Liver (tissue), 3 donors: ENCODE measurements around the gene SLC2A1.

Experiments
- NR2F2 ChIP-seq: IDR thresholded peaks from 2 replicates; pipeline ENCODE4 v1.6.1; 2016; ENCODE audit warnings: antibody characterized with exemption
- TF ChIP-seq, protein P1 (sequence below): fragments of 150-350 bp; IDR thresholded peaks from 2 replicates; pipeline ENCODE4 v1.5.1; 2017; ENCODE audit warnings: improper control_type of control experiment, low read depth, low read length; ENCODE audit not compliant: missing input control
- donor health status: healthy.
- donor health status: healthy.

DNA sequence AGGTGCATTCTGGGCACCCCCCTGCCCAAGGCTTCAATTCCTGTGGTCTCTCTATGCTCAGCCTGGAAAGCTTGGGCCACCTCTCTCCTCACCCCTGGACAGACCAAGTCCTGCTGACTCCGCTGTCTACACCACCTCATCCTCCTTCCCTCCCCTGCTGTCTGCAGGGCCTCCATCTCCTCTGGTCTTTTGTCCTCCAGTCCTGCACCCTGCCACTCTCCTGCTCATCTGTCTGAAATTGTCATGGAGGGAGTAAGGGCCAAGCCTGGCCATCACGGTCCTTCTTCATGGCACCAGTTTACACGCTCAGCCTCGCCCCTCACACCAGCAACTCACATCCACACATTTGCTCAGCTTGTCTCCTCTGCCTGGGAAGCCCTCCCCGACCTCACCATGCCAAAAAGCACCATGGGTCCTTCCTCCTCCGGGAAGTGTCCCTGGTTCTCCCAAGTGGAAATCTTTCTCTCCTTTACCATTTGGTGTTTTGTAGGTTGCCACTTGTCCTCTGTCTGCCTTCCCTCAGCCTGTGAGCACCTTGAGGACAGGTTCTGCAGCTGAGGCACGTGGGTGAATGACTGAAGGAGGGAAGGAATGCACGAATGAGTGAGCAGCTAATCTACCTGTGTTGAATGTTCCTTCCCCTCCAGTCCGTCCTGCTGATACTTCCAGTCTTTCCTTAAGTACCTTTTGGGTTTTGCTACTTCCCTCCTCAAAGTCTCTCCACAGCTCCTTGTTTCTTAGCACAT lies 2.1 kb upstream of the SLC2A1 start:
- TF ChIP-seq, protein P1, sequence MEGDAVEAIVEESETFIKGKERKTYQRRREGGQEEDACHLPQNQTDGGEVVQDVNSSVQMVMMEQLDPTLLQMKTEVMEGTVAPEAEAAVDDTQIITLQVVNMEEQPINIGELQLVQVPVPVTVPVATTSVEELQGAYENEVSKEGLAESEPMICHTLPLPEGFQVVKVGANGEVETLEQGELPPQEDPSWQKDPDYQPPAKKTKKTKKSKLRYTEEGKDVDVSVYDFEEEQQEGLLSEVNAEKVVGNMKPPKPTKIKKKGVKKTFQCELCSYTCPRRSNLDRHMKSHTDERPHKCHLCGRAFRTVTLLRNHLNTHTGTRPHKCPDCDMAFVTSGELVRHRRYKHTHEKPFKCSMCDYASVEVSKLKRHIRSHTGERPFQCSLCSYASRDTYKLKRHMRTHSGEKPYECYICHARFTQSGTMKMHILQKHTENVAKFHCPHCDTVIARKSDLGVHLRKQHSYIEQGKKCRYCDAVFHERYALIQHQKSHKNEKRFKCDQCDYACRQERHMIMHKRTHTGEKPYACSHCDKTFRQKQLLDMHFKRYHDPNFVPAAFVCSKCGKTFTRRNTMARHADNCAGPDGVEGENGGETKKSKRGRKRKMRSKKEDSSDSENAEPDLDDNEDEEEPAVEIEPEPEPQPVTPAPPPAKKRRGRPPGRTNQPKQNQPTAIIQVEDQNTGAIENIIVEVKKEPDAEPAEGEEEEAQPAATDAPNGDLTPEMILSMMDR, result no peak
- TF ChIP-seq NR2F2, result no peak
